GM18858 (cell line): ENCODE measurements around the gene RER1.

Source experiments
- ATAC-seq: cut with Tn5 transposase; IDR thresholded peaks from one replicate; pipeline ENCODE4 v1.9.1; 2021; ENCODE audit not compliant: unreplicated experiment

RER1 gene

DNA sequence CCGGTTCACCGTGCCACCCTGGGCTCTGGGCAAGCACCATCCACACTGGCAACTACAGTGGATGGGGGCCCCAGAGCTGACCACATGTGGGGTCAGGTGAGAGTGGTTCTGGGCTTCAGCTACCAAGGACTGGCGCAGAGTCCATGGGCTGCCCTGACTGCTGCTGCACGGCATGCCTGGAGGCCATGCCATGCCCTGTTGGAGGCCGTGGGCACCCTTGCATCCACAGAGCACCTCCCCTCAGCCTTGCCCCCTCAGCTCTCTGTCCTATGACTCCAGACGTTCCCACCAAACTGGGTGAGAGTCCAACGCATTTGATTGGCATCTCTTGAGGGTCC, 15.7 kb upstream of the RER1 start:
- no peak for ATAC-seq

DNA sequence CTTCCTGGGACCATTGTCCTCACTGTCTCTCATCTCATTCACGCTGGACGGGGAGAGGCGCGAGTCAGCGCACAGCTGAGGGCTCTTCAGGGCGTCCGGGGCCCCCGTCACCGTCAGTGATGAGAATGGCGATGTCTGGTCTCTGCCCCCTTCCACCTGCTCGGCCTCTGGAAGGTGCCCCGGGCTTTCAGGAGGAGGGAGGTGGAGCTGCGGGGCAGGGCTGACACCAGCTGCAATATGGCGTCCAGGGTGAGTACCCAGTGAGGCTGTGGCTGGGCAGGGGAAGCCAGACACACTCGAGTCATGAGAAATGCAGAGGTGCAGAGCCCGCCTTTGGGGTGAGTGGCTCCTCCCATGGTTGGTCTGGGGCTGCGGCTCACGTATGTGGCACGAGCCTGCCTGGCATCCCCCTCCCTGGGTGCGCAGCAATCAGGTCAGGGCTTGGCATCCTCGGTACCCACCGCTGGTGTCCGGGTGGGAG, 15.3 kb upstream of the RER1 start:
- no peak for ATAC-seq

DNA sequence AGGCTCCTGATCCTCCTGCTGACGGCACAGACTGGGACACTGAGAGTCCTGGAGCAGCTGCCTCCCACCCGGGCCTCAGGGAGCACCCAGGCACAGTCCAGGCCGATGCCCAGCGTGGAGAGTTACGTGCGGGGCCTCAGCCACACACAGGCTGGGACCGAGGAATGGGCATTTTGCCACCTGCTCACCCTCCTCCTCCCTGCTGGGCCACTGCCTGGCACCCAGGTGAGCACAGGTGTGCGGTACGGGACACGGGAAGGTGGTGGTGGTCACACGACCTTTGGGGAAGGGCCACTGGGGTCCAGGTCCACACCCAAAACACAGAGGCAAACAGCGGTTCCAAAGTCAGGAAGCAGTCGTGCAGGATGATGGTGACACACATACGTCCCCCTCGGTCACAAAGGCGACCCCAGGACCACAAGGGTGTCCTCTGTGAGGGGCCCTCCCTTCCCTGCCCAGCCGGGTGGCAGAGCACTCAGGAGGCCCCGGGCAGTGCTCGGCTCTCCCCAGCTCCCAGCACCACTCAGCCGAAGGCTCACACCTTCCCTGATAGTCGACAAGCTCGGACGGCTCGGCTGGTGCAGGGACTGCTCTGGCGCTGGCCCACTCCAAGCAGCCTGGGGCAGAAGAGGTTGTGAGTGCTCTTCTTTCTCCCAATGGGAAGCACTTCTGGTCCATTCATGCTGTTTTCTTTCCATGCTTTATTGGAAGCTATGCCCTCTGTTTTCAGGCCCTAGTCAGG, 14.5 kb upstream of the RER1 start:
- ATAC-seq, result no peak

DNA sequence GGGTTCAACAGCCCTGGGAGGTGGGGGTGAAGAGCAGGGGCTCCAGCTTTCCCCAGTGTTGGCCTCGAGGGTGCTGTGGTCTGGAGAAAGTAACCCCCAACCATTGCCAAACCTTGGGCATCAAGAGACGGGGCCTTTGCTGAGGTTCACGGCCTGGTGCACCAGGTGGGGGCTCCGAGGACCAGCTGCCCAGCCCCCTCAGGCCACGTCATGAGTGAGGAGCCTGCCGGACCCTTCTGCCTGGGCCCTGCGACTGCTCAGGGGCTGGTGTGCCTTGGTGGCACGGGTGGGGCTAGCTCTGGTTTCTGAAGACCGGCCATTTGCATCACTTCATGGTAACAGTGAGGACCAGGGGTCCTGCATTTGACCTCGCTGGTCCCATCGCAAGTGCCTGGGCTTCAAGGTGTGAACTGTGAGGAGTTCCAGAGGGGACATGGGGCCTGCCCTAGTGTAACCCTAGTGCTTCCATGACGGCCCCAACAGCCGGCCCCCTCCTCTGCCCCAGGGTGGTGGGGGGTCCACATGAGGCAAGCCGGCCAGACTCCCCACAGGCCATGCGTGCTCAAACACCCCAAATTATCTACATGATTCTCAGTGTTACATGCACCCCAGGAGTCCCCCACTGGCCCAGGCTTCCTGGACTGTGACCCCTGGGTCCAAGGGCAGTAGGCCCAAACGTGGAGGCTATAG, 13.7 kb upstream of the RER1 start:
- no peak for ATAC-seq

DNA sequence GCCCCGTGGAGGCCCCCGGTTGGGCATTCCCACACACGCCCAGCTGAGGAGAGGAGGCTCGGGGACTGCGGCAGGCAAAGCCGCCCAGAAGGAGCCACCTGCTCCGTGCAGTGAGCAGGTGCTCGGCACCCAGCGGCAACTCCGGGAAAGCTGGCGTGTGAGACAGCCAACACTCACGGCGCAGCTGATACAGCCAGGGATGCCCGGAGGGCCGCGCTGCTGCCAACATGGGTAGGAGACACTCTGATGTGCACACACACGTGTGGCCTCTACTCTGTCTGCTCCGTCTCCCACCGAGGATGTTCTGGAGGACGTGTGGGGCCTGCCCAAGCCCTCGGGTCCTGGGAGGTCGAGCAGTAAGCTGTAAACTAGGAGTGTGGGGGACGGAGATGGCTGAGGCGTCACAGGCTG, 13.2 kb upstream of the RER1 start:
- no peak for ATAC-seq

DNA sequence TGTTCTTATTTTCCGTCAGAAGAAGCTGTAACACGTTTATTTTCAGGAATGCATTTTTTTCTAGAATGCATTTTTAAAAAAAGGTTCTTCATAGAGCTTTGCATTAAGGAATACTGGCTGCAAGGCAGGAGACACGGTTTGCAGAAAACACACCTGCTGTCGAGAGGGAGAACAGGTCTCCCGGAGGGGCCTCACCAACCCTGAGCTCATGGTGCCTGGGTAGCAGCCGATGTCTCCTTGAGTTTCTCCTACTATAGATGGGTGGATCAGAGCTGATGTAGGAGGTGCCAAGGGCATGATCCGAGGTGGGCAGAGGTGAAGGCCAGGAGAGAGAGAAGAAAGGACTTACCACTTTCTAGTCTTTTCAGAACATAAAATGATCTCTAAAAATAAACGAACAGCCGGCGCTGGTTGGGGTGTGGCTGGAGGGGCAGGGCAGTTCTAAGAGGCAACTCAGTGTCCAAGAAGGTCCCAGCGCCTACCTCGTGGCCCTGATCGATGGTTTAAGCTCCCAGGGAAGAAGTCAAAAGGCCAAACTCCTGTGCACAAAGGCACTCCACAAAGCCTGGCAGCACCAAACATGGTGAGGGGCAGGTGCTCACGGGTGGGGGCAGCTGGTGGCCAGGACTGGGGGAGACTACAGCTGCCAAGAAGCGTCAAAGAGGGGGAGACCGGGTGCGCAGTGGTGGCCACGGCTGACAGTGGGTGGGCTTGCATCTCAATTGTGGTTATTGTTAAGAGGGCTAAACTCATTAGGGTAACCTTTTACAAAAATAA, 12.5 kb upstream of the RER1 start:
- ATAC-seq, result no peak

DNA sequence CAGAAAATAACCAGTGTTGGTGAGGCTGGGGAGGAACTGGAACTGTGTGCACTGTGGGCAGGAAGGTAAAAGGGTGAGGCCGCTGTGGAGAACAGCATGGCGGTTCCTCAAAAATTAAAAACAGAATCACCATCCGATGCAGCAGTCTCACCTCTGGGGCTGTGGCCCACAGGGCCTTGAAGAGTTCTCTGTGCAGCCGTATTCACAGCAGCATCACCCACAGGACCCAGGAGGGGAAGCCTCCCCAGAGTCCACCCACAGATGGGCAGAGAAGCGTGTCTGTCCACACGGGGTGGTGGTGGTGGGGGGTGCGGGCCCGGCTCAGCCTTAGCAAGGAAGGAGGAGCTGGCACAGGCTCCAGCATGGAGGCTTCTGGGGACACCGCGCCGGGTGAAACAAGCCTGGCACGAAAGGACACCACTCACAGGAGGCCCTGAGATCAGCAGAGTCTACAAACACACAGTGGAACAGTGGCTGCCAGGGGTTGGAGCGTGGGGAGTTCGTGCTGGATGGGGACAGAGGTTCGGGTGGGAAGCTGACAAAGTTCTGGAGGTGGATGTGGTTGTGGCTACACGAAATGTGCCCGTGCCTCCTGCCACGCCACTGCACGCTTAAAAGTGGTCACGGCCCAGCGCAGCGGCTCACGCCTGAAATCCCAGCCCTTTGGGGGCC, 11.8 kb upstream of the RER1 start:
- no peak for ATAC-seq

DNA sequence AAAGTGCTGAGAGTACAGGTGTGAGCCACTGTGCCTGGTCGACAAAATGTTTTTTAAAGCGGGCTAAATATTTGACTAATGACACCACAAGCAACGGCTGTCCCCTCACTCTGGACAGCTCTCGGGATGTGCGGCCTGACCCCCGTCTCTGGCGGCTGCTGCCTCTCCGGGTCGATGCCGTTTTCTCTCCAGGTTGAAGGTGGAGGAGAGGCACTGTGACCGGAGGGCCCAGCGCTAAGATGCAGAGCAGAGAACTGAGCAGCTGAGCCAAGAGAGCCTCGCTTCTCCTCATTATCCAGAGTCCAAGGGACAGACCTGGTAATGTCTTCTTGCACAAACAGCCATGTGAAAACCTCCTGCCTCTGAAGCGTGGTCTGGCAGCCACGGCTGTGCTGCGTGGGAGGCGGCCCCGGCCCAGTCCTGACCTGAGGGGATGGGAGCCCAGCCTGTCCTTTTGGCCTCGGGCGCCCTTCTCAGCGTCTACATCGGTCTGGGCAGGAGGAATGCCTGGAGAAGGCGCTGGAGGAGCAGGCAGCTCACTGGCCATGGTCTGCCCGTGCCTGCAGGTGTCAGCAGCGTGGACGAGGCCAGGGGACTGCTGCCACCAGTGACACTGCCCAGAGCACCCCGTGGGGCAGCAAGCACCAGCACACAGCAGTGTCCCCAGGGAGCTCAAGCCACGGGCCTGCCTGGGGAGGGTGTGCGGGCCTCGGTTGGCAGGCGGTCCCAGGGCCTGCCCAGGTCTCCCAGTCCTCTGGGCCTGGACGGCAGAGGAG, 10.6 kb upstream of the RER1 start:
- no peak for ATAC-seq

DNA sequence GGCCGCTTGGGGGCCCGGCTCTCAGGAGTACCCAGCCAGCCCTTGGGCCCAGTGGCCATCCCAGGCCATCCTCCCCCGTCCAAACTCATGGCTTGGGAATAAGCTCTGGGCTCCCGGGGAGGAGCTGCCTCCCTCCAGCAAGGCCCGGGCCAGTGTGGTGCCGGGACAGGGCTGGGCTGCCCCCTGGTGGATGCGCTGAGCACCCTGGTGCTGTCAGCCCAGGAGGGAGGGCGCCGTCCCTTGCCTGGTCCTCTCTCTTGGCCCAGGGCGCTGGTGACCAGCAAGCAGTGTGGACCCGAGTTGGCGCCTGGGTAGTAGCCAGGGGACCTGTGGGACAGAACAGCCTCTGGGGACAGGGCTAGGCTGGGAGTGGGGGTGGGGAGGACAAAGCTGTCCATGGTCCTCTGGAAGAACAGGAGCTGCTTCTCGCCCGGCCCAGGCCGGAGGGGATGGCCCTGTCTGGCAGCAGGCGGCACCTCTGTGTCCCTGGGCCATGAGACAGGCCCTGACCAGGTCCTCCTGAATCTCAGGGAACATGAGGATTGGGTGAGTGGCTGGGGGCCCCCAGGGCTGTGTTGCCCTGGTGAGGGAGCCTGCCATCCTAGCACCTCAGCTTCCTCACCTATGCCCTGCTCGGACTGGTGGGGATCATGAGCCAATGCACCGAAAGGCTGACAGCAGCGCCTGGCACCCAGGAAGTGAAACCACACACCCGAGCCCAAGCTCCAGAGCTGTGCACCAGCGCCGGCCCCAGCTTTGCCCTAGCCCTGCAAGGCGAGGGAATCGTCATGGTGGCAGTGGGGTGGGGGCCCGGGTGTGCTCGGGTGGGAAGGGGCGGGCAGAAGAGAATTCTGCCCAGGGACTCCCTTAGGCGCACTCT, 9.7 kb upstream of the RER1 start:
- no peak for ATAC-seq

DNA sequence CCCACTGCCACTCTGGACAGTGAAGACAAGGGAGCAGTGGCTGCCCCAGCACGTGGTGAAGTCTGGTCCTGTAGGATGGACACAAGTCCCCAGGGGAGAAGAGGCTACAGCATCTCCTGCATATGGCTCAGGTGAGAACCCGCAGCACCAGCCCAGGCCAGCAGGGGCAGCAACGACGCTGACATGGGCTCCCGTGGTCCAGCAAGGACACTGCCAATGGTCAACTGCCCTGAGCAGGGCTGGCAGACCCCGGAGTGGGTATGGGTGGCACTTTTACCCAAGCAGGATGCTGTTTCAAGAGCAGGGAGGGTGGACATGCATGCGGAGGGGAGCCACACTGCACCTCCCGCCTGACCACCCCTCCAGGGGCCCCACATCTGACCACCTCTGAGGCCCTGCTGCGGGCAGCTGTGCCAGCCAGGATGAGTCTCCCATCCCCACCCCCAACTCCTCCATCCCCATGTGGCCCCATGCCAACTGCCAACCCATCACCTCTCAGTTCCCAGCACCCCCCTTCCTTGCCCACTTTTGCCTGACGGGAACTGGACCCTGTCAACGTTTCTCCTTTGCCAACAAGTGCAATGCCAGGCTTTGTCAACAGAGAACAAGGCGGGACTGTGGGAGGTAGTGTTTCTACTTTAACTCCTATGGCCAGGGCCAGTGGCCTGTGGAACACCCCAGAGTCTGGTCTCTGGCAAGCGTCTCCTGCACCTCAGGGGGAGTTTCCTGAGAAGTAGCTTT, 8.8 kb upstream of the RER1 start:
- ATAC-seq, result no peak

DNA sequence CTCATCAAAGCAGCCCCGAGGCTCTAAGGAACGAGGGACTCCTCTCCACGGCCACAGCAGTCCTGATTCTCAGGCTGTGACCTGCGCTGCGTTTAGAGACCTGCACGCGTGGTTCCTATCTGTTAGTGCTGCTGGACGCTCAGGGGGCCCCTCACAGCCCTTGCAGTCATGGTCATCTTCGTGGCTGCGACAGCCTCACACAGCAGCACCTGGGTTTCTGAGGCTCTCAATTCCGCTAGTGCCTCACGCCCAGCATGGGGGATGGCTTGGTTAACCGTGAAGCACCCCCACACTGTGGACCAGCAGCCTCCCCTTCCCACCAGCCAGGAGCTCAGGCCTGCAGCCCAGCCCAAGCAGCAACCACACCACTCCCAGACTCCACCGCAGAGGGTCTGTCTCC, 8.1 kb upstream of the RER1 start:
- ATAC-seq, result no peak

DNA sequence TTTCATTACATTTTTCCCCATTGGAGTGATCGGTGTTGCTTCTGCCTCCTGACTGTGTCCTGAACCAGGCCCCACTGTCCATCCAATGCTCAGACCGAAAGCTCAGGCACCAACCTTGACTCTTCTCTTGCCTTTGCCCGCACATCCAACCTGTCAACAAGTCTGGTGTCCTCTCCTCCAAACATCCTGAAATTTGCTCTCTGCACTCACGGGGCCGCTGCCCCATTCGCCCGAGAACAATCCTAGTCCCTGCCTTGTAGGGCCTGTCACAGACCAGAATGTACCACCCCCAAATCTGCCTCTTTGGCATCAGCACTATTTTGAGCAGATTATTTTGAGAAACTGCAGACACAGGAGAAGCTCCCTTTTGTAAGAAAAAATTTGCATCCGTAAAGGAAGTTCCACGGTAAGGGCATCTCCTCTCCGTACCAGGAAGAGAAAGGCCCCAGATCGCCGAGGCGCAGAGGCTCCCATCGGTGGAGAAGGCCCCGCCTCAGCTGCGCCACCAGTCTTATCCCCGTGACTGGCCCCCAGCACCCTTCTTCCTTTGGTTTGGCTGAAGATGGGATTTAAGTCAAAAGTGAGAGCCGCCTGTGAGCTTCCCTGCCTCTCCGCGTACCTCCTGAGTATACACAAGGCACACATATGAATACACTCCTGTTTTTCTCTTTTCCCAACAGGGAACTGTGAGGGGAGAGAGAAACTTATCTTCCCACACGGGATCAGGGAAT, 7.3 kb upstream of the RER1 start:
- ATAC-seq, result no peak

DNA sequence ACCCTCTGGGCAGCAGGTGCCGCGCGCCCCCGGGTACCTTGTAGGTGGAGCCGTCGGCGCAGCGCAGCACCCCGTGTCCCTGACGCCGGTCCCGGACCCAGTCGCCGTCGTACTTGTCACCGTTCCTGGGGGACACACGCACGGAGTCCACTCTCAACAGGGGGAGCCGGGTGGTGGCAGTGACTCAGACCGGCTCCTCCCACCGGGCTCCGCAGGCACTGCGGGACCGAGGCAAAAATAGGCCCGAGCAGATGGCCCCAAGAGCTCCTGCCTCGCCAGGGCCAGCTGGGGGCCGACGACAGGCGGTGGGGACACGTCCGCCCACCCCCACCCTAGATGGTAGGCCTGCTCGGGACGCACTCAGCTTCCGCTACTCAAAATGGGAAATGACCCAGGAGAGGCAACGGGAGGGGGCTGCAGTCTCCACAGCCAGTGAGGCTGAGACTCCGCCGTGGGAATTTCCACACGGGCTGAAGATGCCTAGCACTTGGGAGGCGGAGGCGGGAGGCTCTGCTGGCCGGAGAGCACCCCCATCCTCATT, 6.6 kb upstream of the RER1 start:
- no peak for ATAC-seq

DNA sequence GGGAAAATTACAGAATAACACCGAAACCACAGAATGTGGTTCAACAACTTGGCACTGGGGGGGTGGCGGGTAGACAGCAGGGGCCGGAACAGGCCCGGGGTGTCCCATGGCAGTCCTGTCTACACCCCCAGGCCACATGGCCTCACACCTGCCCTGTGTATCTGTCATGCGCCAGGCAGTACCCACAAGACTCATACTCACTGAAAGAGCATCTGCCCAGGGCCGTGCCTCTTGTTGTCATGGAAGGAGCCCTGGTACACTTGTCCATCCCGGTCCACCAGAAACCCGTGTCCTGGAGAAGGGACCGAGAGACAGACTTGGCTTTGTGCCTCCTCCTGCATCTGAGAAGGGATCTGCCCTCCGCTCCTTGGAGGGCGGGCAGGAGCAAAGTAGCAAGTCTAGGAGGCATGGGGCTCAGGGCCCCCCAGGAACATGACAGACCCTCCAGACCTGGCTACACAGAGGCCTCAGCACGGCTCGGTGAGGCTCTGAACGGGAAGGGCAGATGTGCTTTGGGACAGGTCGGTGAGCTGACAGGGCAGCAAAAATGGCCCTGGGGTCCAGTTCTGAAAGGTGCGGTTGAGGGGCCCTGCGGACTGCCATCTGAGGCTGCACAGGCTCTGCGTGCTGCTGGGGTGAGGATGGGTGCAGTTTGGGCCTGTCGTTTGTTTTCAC, 5.9 kb upstream of the RER1 start:
- ATAC-seq, result no peak

DNA sequence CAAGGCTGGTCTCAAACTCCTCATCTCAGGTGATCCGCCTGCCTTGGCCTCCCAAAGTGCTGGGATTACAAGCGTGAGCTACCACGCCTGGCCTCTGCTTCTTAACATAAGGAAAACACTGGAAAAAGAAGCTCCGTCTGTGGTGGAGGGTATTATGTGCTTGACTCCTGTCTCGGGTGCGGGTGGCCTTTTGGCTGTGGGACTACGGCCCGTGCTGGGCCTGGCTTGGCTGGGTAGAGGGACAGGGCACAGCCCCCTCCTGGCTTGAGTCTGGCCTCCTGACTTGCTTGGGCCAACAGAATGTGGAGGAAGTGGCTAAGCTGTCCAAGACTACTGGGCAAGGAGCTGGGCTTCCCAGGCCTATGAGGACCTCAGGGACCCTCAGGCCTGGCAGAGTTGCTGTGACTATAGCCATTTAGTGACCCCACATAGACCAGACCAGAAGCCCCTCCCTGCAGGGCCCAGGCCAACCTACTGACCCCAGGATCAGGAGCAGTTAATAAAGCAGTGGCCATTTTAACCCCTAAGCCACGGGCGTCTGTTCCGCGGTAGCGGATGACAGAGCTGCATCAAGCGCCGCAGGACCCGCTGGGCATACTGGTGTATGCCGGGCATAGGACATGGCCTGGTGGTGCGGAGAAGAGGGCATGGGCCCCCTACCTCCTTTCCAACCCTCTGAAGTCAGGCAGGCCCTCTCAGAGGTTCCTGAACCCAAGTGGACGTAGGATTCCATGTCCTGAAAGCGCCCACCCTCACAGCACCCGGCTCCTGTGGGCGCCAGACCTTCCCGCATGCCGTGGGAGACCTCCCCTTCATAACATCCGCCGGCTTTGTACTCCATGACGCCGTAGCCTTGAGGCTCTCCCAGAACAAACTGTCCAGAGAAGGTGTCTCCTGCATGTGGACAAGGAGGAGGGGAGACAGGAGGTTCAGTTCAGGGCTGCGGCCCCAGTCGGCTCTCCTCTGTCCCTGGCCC, 4.7 kb upstream of the RER1 start:
- no peak for ATAC-seq
